Astrocyte of the cerebellum (primary cell): Measurements from ENCODE around the gene WDR47.
A peak's percentile ranks its signal among the peaks of the same experiment; 100 is the strongest.
"Not testable (repeated sequence)": the region's sequence is repeated elsewhere in the genome, so short reads cannot be mapped to it uniquely, and the experiment has no call there.

Experiments used
- DNase-seq: peaks from one replicate; pipeline ENCODE4 v3.0.0-alpha.2; 2011; ENCODE audit warnings: low read depth
- H3K4me3 ChIP-seq: 2 replicates; pipeline ENCODE4 v1.5.1; 2011; ENCODE audit warnings: mild to moderate bottlenecking, low read depth, low read length, moderate library complexity
- CTCF ChIP-seq: IDR thresholded peaks from 2 replicates; pipeline ENCODE4 v1.5.1; 2012; ENCODE audit warnings: low read length, low read depth, moderate library complexity, mild to moderate bottlenecking; ENCODE audit errors: missing control alignments
- in situ Hi-C: cut with HindIII; loops from 2 replicates; pipeline ENCODE4 v1.10.0; 2017; ENCODE audit warnings: low sequenced_read_pairs

The WDR47 gene

DNA sequence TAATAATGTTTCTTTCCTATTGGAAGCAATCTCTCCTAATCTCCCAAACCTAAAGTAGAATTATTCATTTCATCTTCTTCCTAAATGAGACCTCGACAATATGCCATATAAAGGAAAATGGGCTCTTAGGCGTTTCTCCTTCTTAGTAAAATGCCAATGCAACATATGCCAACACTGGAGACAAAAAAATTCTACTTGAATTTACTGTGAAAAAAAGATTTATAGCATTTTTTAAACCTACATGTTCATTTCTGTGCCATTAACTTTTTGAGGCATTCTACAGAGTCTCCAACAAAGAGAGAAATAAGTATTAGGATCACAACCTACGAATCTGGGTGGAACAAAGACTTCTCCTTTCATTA lies 1.3 kb downstream of the WDR47 start:
- DNase-seq, result no peak
- TF ChIP-seq CTCF, result no peak
- peak overlapping the region; percentile 94 for H3K4me3 ChIP-seq
- in situ Hi-C loops, result no loop called here

- H3K4me3 ChIP-seq, result no peak overlapping the region
- in situ Hi-C loops, result no loop called here
- no peak for DNase-seq
- TF ChIP-seq CTCF, result no peak
Observed at GRCh38 chr1:109034382-109034781, 7.5 kb downstream of the WDR47 start.

GRCh38 chr1:109029493-109029892 lies 12.4 kb downstream of the WDR47 start:
- H3K4me3 ChIP-seq, in situ Hi-C loops, DNase-seq: not testable (repeated sequence)

- no peak for DNase-seq
- in situ Hi-C loops, result no loop called here
- no peak for TF ChIP-seq CTCF
- no peak overlapping the region for H3K4me3 ChIP-seq
Observed at GRCh38 chr1:109027841-109028240, 14.1 kb downstream of the WDR47 start.

- H3K4me3 ChIP-seq, result no peak overlapping the region
- no peak for TF ChIP-seq CTCF
- in situ Hi-C loops, result no loop called here
- no peak for DNase-seq
Observed at GRCh38 chr1:109025694-109026093, 16.2 kb downstream of the WDR47 start.

DNA sequence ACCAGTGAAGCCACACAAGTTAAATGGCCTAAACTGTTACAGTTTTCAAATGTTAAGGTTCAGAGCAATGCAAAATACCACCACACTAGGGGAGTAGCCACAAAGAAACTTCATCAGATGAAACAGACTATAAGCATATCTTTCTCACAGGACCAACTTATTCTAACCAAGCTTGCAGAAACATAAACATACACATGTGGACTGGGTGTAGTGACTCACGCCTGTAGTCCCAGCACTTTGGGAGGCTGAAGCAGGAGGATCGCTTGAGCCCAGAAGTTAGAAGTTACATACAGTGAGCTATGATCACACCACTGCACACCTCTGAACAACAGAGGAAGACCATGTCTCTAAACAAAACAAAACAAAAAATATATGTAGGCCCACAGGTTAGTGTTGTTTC lies 17.3 kb downstream of the WDR47 start:
- TF ChIP-seq CTCF, result no peak
- in situ Hi-C loops, result no loop called here
- DNase-seq, result no peak
- no peak overlapping the region for H3K4me3 ChIP-seq

GRCh38 chr1:109020693-109021257 lies 21.1 kb downstream of the WDR47 start:
- no peak for DNase-seq
- TF ChIP-seq CTCF, result no peak

GRCh38 chr1:109017719-109018118 lies 24.2 kb downstream of the WDR47 start:
- in situ Hi-C loops, H3K4me3 ChIP-seq, DNase-seq: not testable (repeated sequence)

More at GRCh38 chr1:109020693-109021257, 21.1 kb downstream of the WDR47 start:
- in situ Hi-C loops, result no loop called here
- H3K4me3 ChIP-seq, result no peak overlapping the region
